22Rv1 (cell line): ENCODE data around the gene RIPOR1.

Experiments
- H3K27ac ChIP-seq: fragments of 450-650 bp; 2 replicates; pipeline ENCODE4 v1.5.1; 2017
- CTCF ChIP-seq: fragments of 450-650 bp; IDR thresholded peaks from 2 replicates; pipeline ENCODE4 v1.5.1; 2017; ENCODE audit warnings: mild to moderate bottlenecking
- ZFX ChIP-seq: fragments of 450-650 bp; IDR thresholded peaks from 2 replicates; pipeline ENCODE4 v1.6.1; 2017; ENCODE audit warnings: antibody characterized with exemption, borderline replicate concordance

RIPOR1 gene

GRCh38 chr16:67528222-67528869 lies at the start of gene RIPOR1:
RIPOR1 (plus strand) TSS chr16:67528829; CDS start chr16:67538447, 9,618 bp downstream.
- TF ChIP-seq CTCF (no peak), ZFX (no peak)

GRCh38 chr16:67480833-67481560 lies 47.6 kb upstream of the RIPOR1 start, which contains the start of gene ATP6V0D1:
ATP6V0D1 (minus strand) TSS chr16:67481157; CDS start chr16:67481086, 71 bp downstream.
- TF ChIP-seq CTCF (peak; percentile 96), ZFX (no peak)
- peak within 1 kb of the TSS; percentile 76 for H3K27ac ChIP-seq

More at GRCh38 chr16:67528222-67528869, at the start of gene RIPOR1:
- peak within 1 kb of the TSS; percentile 86 for H3K27ac ChIP-seq

- H3K27ac ChIP-seq = peak overlapping the region; percentile 76
- TF ChIP-seq CTCF (peak; percentile 60; the same call in 1 of the 2 replicates), ZFX (no peak)
Observed at GRCh38 chr16:67481561-67482232, 46.9 kb upstream of the RIPOR1 start.

- peak overlapping the region; percentile 76 for H3K27ac ChIP-seq
- no peak for TF ChIP-seq CTCF
- no peak for TF ChIP-seq ZFX
Observed at GRCh38 chr16:67482233-67482924, 46.2 kb upstream of the RIPOR1 start.

- no peak for TF ChIP-seq CTCF
- TF ChIP-seq ZFX = no peak
- H3K27ac ChIP-seq = peak within 1 kb of the TSS; percentile 76; the same call in 1 of the 2 replicates
Observed at GRCh38 chr16:67483150-67483549, 45.5 kb upstream of the RIPOR1 start, which contains the start of gene AGRP. AGRP (minus strand) TSS chr16:67483547; CDS start chr16:67483398, 149 bp downstream.

- no peak for TF ChIP-seq CTCF
- no peak for TF ChIP-seq ZFX
- no peak overlapping the region for H3K27ac ChIP-seq
Observed at GRCh38 chr16:67483731-67484525, 44.7 kb upstream of the RIPOR1 start.
